ENCODE measurements around the gene FAM20A. TPM values are rescaled to one million over a fixed set of nuclear protein-coding genes. Genes with fewer than 3 reads are reported as not detected.
"Not testable (repeated sequence)": the region's sequence is repeated elsewhere in the genome, so short reads cannot be mapped to it uniquely, and the experiment has no call there.

FAM20A gene
- total RNA-seq, 2 donors from 2014 or later, result not detected

- no peaks in the 10 kb centered on the region for H3K27me3 Mint-ChIP-seq
- H3K9me3 Mint-ChIP-seq, result no peaks in the 10 kb centered on the region
- ATAC-seq (replicated peaks), result no peak
- peaks cover 45% of the 10 kb centered on the region for H3K4me1 Mint-ChIP-seq
- peaks cover 100% of the 10 kb centered on the region for H3K36me3 Mint-ChIP-seq (ENCODE audit: low read depth)
- H3K27ac Mint-ChIP-seq, result no peak overlapping the region
- H3K4me3 Mint-ChIP-seq, result no peak overlapping the region
Observed at GRCh38 chr17:68518063-68518815, 82.9 kb downstream of the FAM20A start.

- H3K9me3 Mint-ChIP-seq; H3K4me3 Mint-ChIP-seq; H3K27ac Mint-ChIP-seq; ATAC-seq (replicated peaks); H3K27me3 Mint-ChIP-seq: not testable (repeated sequence)
- peaks cover 100% of the 10 kb centered on the region for H3K36me3 Mint-ChIP-seq (ENCODE audit: low read depth)
- peaks cover 45% of the 10 kb centered on the region for H3K4me1 Mint-ChIP-seq
Observed at GRCh38 chr17:68517605-68518004, 83.6 kb downstream of the FAM20A start.

- Mint-ChIP-seq H3K27ac (no peak overlapping the region), H3K27me3 (no peaks in the 10 kb centered on the region), H3K4me1 (peaks cover 47% of the 10 kb centered on the region), H3K36me3 (ENCODE audit: low read depth) (peaks cover 98% of the 10 kb centered on the region), H3K4me3 (no peak overlapping the region), H3K9me3 (no peaks in the 10 kb centered on the region)
- ATAC-seq (replicated peaks), result no peak
Observed at GRCh38 chr17:68516732-68517131, 84.4 kb downstream of the FAM20A start.

- no peaks in the 10 kb centered on the region for H3K27me3 Mint-ChIP-seq
- no peaks in the 10 kb centered on the region for H3K9me3 Mint-ChIP-seq
- peak overlapping the region; percentile 98 for H3K4me3 Mint-ChIP-seq
- peak overlapping the region; percentile 99 for H3K27ac Mint-ChIP-seq
- H3K4me1 Mint-ChIP-seq, result peaks cover 47% of the 10 kb centered on the region
- no peak for ATAC-seq (replicated peaks)
- H3K36me3 Mint-ChIP-seq (ENCODE audit: low read depth), result peaks cover 81% of the 10 kb centered on the region
Observed at GRCh38 chr17:68514831-68515635, 86.1 kb downstream of the FAM20A start.

GRCh38 chr17:68513932-68514331 is 87.2 kb downstream of the FAM20A start:
- no peaks in the 10 kb centered on the region for H3K9me3 Mint-ChIP-seq
- ATAC-seq (replicated peaks), result no peak
- peak overlapping the region; percentile 98 for H3K4me3 Mint-ChIP-seq
- H3K4me1 Mint-ChIP-seq, result peaks cover 47% of the 10 kb centered on the region
- no peaks in the 10 kb centered on the region for H3K27me3 Mint-ChIP-seq
- peak overlapping the region; percentile 99 for H3K27ac Mint-ChIP-seq
- peaks cover 70% of the 10 kb centered on the region for H3K36me3 Mint-ChIP-seq (ENCODE audit: low read depth)

- H3K4me3 Mint-ChIP-seq, result peak overlapping the region; percentile 98
- peak overlapping the region; percentile 99 for H3K27ac Mint-ChIP-seq
- peaks cover 61% of the 10 kb centered on the region for H3K36me3 Mint-ChIP-seq (ENCODE audit: low read depth)
- H3K4me1 Mint-ChIP-seq, result peaks cover 50% of the 10 kb centered on the region
- ATAC-seq (replicated peaks), result no peak
- no peaks in the 10 kb centered on the region for H3K9me3 Mint-ChIP-seq
- no peaks in the 10 kb centered on the region for H3K27me3 Mint-ChIP-seq
Observed at GRCh38 chr17:68512960-68513474, 88.2 kb downstream of the FAM20A start.

GRCh38 chr17:68512247-68512959 is 88.8 kb downstream of the FAM20A start, which contains the start of gene PRKAR1A:
Gene PRKAR1A (plus strand): TSS chr17:68512430. CDS start chr17:68515400, 2,970 bp downstream.
- peak within 1 kb of the TSS; percentile 98 for H3K4me3 Mint-ChIP-seq
- peaks cover 49% of the 10 kb centered on the region for H3K4me1 Mint-ChIP-seq
- peak within 1 kb of the TSS; percentile 99 for H3K27ac Mint-ChIP-seq
- H3K36me3 Mint-ChIP-seq (ENCODE audit: low read depth), result peaks cover 55% of the 10 kb centered on the region
- ATAC-seq (replicated peaks), result peak; percentile 93
- no peaks in the 10 kb centered on the region for H3K27me3 Mint-ChIP-seq
- H3K9me3 Mint-ChIP-seq, result no peaks in the 10 kb centered on the region

- peak overlapping the region; percentile 99 for H3K27ac Mint-ChIP-seq
- no peaks in the 10 kb centered on the region for H3K27me3 Mint-ChIP-seq
- no peaks in the 10 kb centered on the region for H3K9me3 Mint-ChIP-seq
- peak overlapping the region; percentile 98 for H3K4me3 Mint-ChIP-seq
- peaks cover 48% of the 10 kb centered on the region for H3K36me3 Mint-ChIP-seq (ENCODE audit: low read depth)
- ATAC-seq (replicated peaks), result peak; percentile 56
- peaks cover 47% of the 10 kb centered on the region for H3K4me1 Mint-ChIP-seq
Observed at GRCh38 chr17:68511671-68512246, 89.4 kb downstream of the FAM20A start.

- Mint-ChIP-seq H3K9me3 (no peaks in the 10 kb centered on the region), H3K4me3 (peak overlapping the region; percentile 98), H3K36me3 (ENCODE audit: low read depth) (peaks cover 43% of the 10 kb centered on the region), H3K27ac (peak overlapping the region; percentile 99), H3K4me1 (peaks cover 44% of the 10 kb centered on the region), H3K27me3 (no peaks in the 10 kb centered on the region)
- ATAC-seq (replicated peaks), result no peak
Observed at GRCh38 chr17:68511254-68511670, 89.9 kb downstream of the FAM20A start.

- Mint-ChIP-seq H3K9me3 (no peaks in the 10 kb centered on the region), H3K4me3 (peak overlapping the region; percentile 5), H3K27me3 (no peaks in the 10 kb centered on the region), H3K27ac (no peak overlapping the region), H3K4me1 (peaks cover 28% of the 10 kb centered on the region), H3K36me3 (ENCODE audit: low read depth) (peaks cover 25% of the 10 kb centered on the region)
- no peak for ATAC-seq (replicated peaks)
Observed at GRCh38 chr17:68509141-68510057, 91.8 kb downstream of the FAM20A start.

- Mint-ChIP-seq H3K36me3 (ENCODE audit: low read depth) (peaks cover 7% of the 10 kb centered on the region), H3K27me3 (no peaks in the 10 kb centered on the region), H3K9me3 (no peaks in the 10 kb centered on the region), H3K27ac (peak overlapping the region; percentile 79), H3K4me1 (peaks cover 15% of the 10 kb centered on the region), H3K4me3 (peak overlapping the region; percentile 30)
- no peak for ATAC-seq (replicated peaks)
Observed at GRCh38 chr17:68507576-68507975, 93.6 kb downstream of the FAM20A start.

GRCh38 chr17:68505951-68506350 is 95.2 kb downstream of the FAM20A start:
- no peak overlapping the region for H3K4me3 Mint-ChIP-seq
- H3K27me3 Mint-ChIP-seq, result no peaks in the 10 kb centered on the region
- H3K9me3 Mint-ChIP-seq, result no peaks in the 10 kb centered on the region
- H3K4me1 Mint-ChIP-seq, result peaks cover 16% of the 10 kb centered on the region
- no peaks in the 10 kb centered on the region for H3K36me3 Mint-ChIP-seq (ENCODE audit: low read depth)
- no peak for ATAC-seq (replicated peaks)
- H3K27ac Mint-ChIP-seq, result no peak overlapping the region

- Mint-ChIP-seq H3K27ac (peak overlapping the region; percentile 7), H3K4me3 (no peak overlapping the region), H3K36me3 (ENCODE audit: low read depth) (no peaks in the 10 kb centered on the region), H3K4me1 (peaks cover 13% of the 10 kb centered on the region), H3K9me3 (no peaks in the 10 kb centered on the region), H3K27me3 (no peaks in the 10 kb centered on the region)
- peak; percentile 46 for ATAC-seq (replicated peaks)
Observed at GRCh38 chr17:68501074-68501473, 100.1 kb downstream of the FAM20A start.

Measured in activated T-helper 17 cell treated with anti-CD3 and anti-CD28 coated beads, Interleukin-2, amount 50 U/mL, for 72 hours (primary cell).